Astrocyte (in vitro differentiated cells and primary cell): ENCODE measurements around the gene PPM1N. TPM values are rescaled to one million over a fixed set of nuclear protein-coding genes. Genes with fewer than 3 reads are reported as not detected.

Source experiments
- DNase-seq: peaks from one replicate; pipeline ENCODE4 v3.0.0-alpha.2; 2010; ENCODE audit warnings: low read depth
- FAIRE-seq: peaks from 2 replicates; lab custom pipeline; 2011; peaks lifted over from hg19 to GRCh38; lab: Jason Lieb, UNC
- H2AFZ ChIP-seq: 2 replicates; pipeline ENCODE4 v1.6.0; 2012; ENCODE audit warnings: low read depth, low read length, inconsistent platforms
- H3K27ac ChIP-seq: 2 replicates; pipeline ENCODE4 v1.5.1; 2011; ENCODE audit warnings: low read depth, low read length, inconsistent platforms
- H3K27me3 ChIP-seq: 2 replicates; pipeline ENCODE4 v1.6.0; 2011; ENCODE audit warnings: low read length, inconsistent platforms; ENCODE audit not compliant: insufficient read depth
- H3K36me3 ChIP-seq: 2 replicates; pipeline ENCODE4 v1.5.1; 2011; ENCODE audit warnings: low read length, inconsistent platforms; ENCODE audit not compliant: insufficient read depth
- H3K4me1 ChIP-seq: 2 replicates; pipeline ENCODE4 v1.5.1; 2011; ENCODE audit warnings: low read length, inconsistent platforms; ENCODE audit not compliant: insufficient read depth
- H3K4me2 ChIP-seq: 2 replicates; pipeline ENCODE4 v1.6.0; 2012; ENCODE audit warnings: low read length, inconsistent platforms
- H3K4me3 ChIP-seq: 2 replicates; pipeline ENCODE4 v1.5.1; 2011; ENCODE audit warnings: low read depth, mild to moderate bottlenecking, low read length, inconsistent platforms; ENCODE audit not compliant: insufficient read depth
- H3K79me2 ChIP-seq: 2 replicates; pipeline ENCODE4 v1.6.0; 2012; ENCODE audit warnings: mild to moderate bottlenecking, low read length, inconsistent platforms; ENCODE audit not compliant: insufficient read depth
- H3K9ac ChIP-seq: 2 replicates; pipeline ENCODE4 v1.6.0; 2012; ENCODE audit warnings: mild to moderate bottlenecking, low read length, inconsistent platforms
- H3K9me3 ChIP-seq: 2 replicates; pipeline ENCODE4 v1.5.1; 2012; ENCODE audit warnings: low read depth, mild to moderate bottlenecking, low read length, inconsistent platforms; ENCODE audit not compliant: insufficient read depth
- H4K20me1 ChIP-seq: 2 replicates; pipeline ENCODE4 v1.6.0; 2012; ENCODE audit warnings: low read length, inconsistent platforms; ENCODE audit not compliant: insufficient read depth
- H3K27ac Mint-ChIP-seq: one replicate; pipeline ENCODE4 v1.8.0; 2021; ENCODE audit warnings: mild to moderate bottlenecking, mixed read lengths; ENCODE audit not compliant: unreplicated experiment
- H3K27me3 Mint-ChIP-seq: one replicate; pipeline ENCODE4 v1.8.0; 2021; ENCODE audit warnings: low read depth, mixed read lengths; ENCODE audit not compliant: unreplicated experiment
- H3K36me3 Mint-ChIP-seq: one replicate; pipeline ENCODE4 v1.8.0; 2021; ENCODE audit warnings: low read depth, mixed read lengths; ENCODE audit not compliant: unreplicated experiment
- H3K4me1 Mint-ChIP-seq: one replicate; pipeline ENCODE4 v1.8.0; 2021; ENCODE audit warnings: low read depth, mixed read lengths; ENCODE audit not compliant: unreplicated experiment
- H3K4me3 Mint-ChIP-seq: one replicate; pipeline ENCODE4 v1.8.0; 2021; ENCODE audit warnings: mild to moderate bottlenecking, moderate library complexity, mixed read lengths; ENCODE audit not compliant: unreplicated experiment
- H3K9me3 Mint-ChIP-seq: one replicate; pipeline ENCODE4 v1.8.0; 2021; ENCODE audit warnings: mild to moderate bottlenecking, mixed read lengths; ENCODE audit not compliant: unreplicated experiment
- EZH2 ChIP-seq: IDR thresholded peaks from 2 replicates; pipeline ENCODE4 v1.6.1; 2012; ENCODE audit warnings: mild to moderate bottlenecking, low read length, inconsistent platforms; ENCODE audit not compliant: insufficient read depth
- total RNA-seq: library from RNA; stranded (reverse); gene quantifications from 2 replicates; pipeline ENCODE4 v1.2.1, GENCODE V29; 2021
- TF ChIP-seq, protein P1 (sequence below): IDR thresholded peaks from 2 replicates; pipeline ENCODE4 v1.5.1; 2011; ENCODE audit warnings: low read depth, mild to moderate bottlenecking, inconsistent platforms, low read length, moderate library complexity; ENCODE audit not compliant: insufficient read depth

PPM1N gene
- total RNA-seq, 1 donor from 2014 or later, result 1.3 TPM

GRCh38 chr19:45483033-45483432 is 15.2 kb upstream of the PPM1N start:
- H3K9me3 ChIP-seq, result no peaks in the 10 kb centered on the region
- no peaks in the 10 kb centered on the region for H4K20me1 ChIP-seq
- no peak overlapping the region for H2AFZ ChIP-seq
- Mint-ChIP-seq H3K27ac (no peak overlapping the region), H3K36me3 (peaks cover under 1% of the 10 kb centered on the region), H3K4me1 (peaks cover 1% of the 10 kb centered on the region), H3K27me3 (no peaks in the 10 kb centered on the region), H3K4me3 (no peak overlapping the region), H3K9me3 (no peaks in the 10 kb centered on the region)
- no peaks in the 10 kb centered on the region for H3K79me2 ChIP-seq
- TF ChIP-seq, protein P1, sequence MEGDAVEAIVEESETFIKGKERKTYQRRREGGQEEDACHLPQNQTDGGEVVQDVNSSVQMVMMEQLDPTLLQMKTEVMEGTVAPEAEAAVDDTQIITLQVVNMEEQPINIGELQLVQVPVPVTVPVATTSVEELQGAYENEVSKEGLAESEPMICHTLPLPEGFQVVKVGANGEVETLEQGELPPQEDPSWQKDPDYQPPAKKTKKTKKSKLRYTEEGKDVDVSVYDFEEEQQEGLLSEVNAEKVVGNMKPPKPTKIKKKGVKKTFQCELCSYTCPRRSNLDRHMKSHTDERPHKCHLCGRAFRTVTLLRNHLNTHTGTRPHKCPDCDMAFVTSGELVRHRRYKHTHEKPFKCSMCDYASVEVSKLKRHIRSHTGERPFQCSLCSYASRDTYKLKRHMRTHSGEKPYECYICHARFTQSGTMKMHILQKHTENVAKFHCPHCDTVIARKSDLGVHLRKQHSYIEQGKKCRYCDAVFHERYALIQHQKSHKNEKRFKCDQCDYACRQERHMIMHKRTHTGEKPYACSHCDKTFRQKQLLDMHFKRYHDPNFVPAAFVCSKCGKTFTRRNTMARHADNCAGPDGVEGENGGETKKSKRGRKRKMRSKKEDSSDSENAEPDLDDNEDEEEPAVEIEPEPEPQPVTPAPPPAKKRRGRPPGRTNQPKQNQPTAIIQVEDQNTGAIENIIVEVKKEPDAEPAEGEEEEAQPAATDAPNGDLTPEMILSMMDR, result no peak
- TF ChIP-seq EZH2, result no peak
- no peak overlapping the region for H3K9ac ChIP-seq
- no peaks in the 10 kb centered on the region for H3K27me3 ChIP-seq
- no peak for FAIRE-seq
- H3K36me3 ChIP-seq, result no peaks in the 10 kb centered on the region
- H3K4me3 ChIP-seq, result no peak overlapping the region
- no peak overlapping the region for H3K27ac ChIP-seq
- peaks cover under 1% of the 10 kb centered on the region for H3K4me1 ChIP-seq
- no peak for DNase-seq
- no peak overlapping the region for H3K4me2 ChIP-seq

DNA sequence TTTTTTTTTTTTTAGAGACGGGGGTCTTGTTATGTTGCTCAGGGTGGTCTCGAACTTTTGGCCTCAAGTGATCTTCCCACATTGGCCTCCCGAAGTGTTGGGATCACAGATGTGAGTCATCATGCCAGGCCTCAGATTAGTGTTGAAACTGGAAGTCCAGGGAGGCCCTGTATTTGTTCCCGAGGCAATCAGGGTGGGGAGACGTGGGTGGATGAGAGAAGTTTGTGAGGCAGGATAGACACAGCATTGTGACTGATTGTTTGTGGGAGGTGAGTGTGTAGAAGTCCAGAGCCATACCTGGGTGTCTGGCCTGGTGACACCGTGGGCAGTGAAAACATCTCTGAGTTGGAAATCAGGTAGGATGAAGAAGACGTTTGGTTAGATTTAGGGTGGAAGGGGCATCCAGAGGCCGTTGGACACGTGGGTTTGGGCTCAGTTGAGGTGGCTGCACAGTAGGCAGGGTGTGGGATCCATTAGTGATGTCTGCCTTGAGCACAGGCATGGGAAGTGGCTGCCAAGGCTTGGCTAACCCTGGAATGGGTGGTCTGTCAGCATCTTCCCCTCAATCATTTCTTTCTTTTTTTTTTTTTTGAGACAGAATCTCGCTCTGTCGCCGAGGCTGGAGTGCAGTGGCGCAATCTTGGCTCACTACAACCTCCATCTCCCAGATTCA is 13.8 kb upstream of the PPM1N start:
- Mint-ChIP-seq H3K27ac (no peak overlapping the region), H3K4me3 (no peak overlapping the region), H3K9me3 (no peaks in the 10 kb centered on the region), H3K36me3 (peaks cover 5% of the 10 kb centered on the region), H3K4me1 (no peaks in the 10 kb centered on the region), H3K27me3 (no peaks in the 10 kb centered on the region)
- H3K4me2 ChIP-seq, result no peak overlapping the region
- H3K4me3 ChIP-seq, result no peak overlapping the region
- no peaks in the 10 kb centered on the region for H3K36me3 ChIP-seq
- H3K9me3 ChIP-seq, result no peaks in the 10 kb centered on the region
- no peak overlapping the region for H3K9ac ChIP-seq
- no peaks in the 10 kb centered on the region for H3K4me1 ChIP-seq
- H3K79me2 ChIP-seq, result no peaks in the 10 kb centered on the region
- no peaks in the 10 kb centered on the region for H4K20me1 ChIP-seq
- H2AFZ ChIP-seq, result no peak overlapping the region
- no peaks in the 10 kb centered on the region for H3K27me3 ChIP-seq
- H3K27ac ChIP-seq, result no peak overlapping the region
- FAIRE-seq, result no peak
- no peak for DNase-seq
- TF ChIP-seq EZH2, result no peak
- TF ChIP-seq, protein P1, result no peak

- Histone ChIP-seq H3K27me3 (no peaks in the 10 kb centered on the region), H3K27ac (peak overlapping the region; percentile 54), H3K79me2 (no peaks in the 10 kb centered on the region), H3K4me1 (no peaks in the 10 kb centered on the region), H3K4me3 (peak overlapping the region; percentile 57), H3K4me2 (peak overlapping the region; percentile 89), H3K36me3 (no peaks in the 10 kb centered on the region), H3K9ac (peak overlapping the region; percentile 78), H3K9me3 (no peaks in the 10 kb centered on the region), H4K20me1 (no peaks in the 10 kb centered on the region), H2AFZ (peak overlapping the region; percentile 79)
- TF ChIP-seq, protein P1, result peak; percentile 80
- TF ChIP-seq EZH2, result no peak
- Mint-ChIP-seq H3K4me1 (no peaks in the 10 kb centered on the region), H3K27me3 (no peaks in the 10 kb centered on the region), H3K27ac (peak overlapping the region; percentile 69), H3K36me3 (peaks cover 5% of the 10 kb centered on the region), H3K4me3 (peak overlapping the region; percentile 86), H3K9me3 (no peaks in the 10 kb centered on the region)
- peak; percentile 79 for DNase-seq
- no peak for FAIRE-seq
Measured at GRCh38 chr19:45485305-45486077, 12.8 kb upstream of the PPM1N start.
